ENCODE data around the gene CFDP1. TPM values are rescaled to one million over a fixed set of nuclear protein-coding genes. Genes with fewer than 3 reads are reported as not detected.
A peak's percentile ranks its signal among the peaks of the same experiment; 100 is the strongest.

The CFDP1 gene
- total RNA-seq, 2 donors from 2014 or later, result 25.2 to 33.6 TPM

- H3K4me3 ChIP-seq, result no peak overlapping the region
- no peak for TF ChIP-seq CTCF (IDR thresholded peaks at IDR 0.05)
- peak overlapping the region in 1 of 2 donors; percentile 43 for H3K27ac ChIP-seq
- no peaks in the 10 kb centered on the region for H3K9me3 ChIP-seq
- peaks cover 0 to 85% of the 10 kb centered on the region in 2 donors for H3K4me1 ChIP-seq
- H3K27me3 ChIP-seq, result no peaks in the 10 kb centered on the region
- DNase-seq (ENCODE audit: low spot score), result no peak
- H3K36me3 ChIP-seq, result no peaks in the 10 kb centered on the region
Measured at GRCh38 chr16:75257886-75258806, 175.2 kb downstream of the CFDP1 start.

GRCh38 chr16:75256696-75257343, 176.5 kb downstream of the CFDP1 start:
- Histone ChIP-seq H3K36me3 (no peaks in the 10 kb centered on the region), H3K4me1 (peaks cover 0 to 85% of the 10 kb centered on the region in 2 donors), H3K4me3 (no peak overlapping the region), H3K27me3 (no peaks in the 10 kb centered on the region), H3K27ac (peak overlapping the region; percentile 43 to 67), H3K9me3 (no peaks in the 10 kb centered on the region)
- TF ChIP-seq CTCF (IDR thresholded peaks at IDR 0.05), result no peak
- DNase-seq (ENCODE audit: low spot score), result no peak

- DNase-seq (ENCODE audit: low spot score), result no peak
- no peak for TF ChIP-seq CTCF (IDR thresholded peaks at IDR 0.05)
- Histone ChIP-seq H3K4me3 (no peak overlapping the region), H3K27ac (peak overlapping the region; percentile 43 to 67), H3K4me1 (peaks cover 0 to 80% of the 10 kb centered on the region in 2 donors), H3K9me3 (no peaks in the 10 kb centered on the region), H3K36me3 (no peaks in the 10 kb centered on the region), H3K27me3 (no peaks in the 10 kb centered on the region)
Measured at GRCh38 chr16:75256059-75256571, 177.2 kb downstream of the CFDP1 start.

DNA sequence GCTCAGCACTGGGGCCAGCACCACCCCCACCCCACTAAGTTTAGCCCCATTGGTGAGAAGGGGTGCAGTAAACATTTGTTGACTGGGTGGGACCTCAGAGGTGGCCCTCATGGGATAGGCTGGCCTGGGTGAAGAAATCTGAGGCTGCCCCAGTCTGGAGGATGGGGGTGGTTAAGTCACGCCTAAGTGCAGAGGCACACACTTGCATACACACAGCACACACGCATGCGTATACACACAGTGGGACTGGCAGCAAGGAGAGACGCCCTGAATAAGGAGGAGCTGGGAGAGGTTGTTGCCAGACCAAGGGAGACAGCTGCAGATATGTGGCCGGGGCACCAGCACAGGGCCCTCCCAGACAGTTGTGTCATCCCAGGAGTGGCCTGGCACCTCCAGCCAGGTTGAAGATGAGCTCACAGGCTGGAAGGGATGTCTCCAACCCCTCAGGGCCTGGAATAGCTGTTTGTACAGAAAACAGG, 178.9 kb downstream of the CFDP1 start:
- Histone ChIP-seq H3K4me3 (no peak overlapping the region), H3K9me3 (no peaks in the 10 kb centered on the region)
- DNase-seq (ENCODE audit: low spot score), result no peak

More for the DNA sequence above, 178.9 kb downstream of the CFDP1 start:
- no peaks in the 10 kb centered on the region for H3K27me3 ChIP-seq
- H3K4me1 ChIP-seq, result peaks cover 0 to 92% of the 10 kb centered on the region in 2 donors
- H3K36me3 ChIP-seq, result no peaks in the 10 kb centered on the region
- H3K27ac ChIP-seq, result peak overlapping the region; percentile 43 to 67
- no peak for TF ChIP-seq CTCF (IDR thresholded peaks at IDR 0.05)
